BJ (cell line): Measurements from ENCODE around the gene NDUFB3. TPM values are rescaled to one million over a fixed set of nuclear protein-coding genes. Genes with fewer than 3 reads are reported as not detected.
"Not testable (repeated sequence)": the region's sequence is repeated elsewhere in the genome, so short reads cannot be mapped to it uniquely, and the experiment has no call there.

Experiments used
- CTCF ChIA-PET: fragments of 350-600 bp; formaldehyde crosslinking; extraction: SDS; loops from one replicate; lab custom pipeline; 2021; ENCODE audit warnings: antibody characterized with exemption, inconsistent platforms; lab: Yijun Ruan, JAX
- POLR2A ChIA-PET: fragments of 300-600 bp; sonication (Branson Sonifier 250); formaldehyde crosslinking; extraction: SDS; loops from one replicate; lab custom pipeline; 2021; ENCODE audit warnings: antibody characterized with exemption; lab: Charles Lee
- DNase-seq: peaks from one replicate; pipeline ENCODE4 v3.0.0-alpha.2; 2011; ENCODE audit warnings: low read depth
- H3K27me3 ChIP-seq: 2 replicates; pipeline ENCODE4 v1.6.0; 2011; ENCODE audit warnings: low read length; ENCODE audit not compliant: control insufficient read depth, insufficient read depth
- H3K36me3 ChIP-seq: 2 replicates; pipeline ENCODE4 v1.5.1; 2011; ENCODE audit warnings: low read length; ENCODE audit not compliant: control insufficient read depth, insufficient read depth
- H3K4me3 ChIP-seq: 2 replicates; pipeline ENCODE4 v1.5.1; 2011; ENCODE audit warnings: low read depth, mild to moderate bottlenecking, control low read depth, low read length
- CTCF ChIP-seq: IDR thresholded peaks from 2 replicates; pipeline ENCODE4 v1.5.1; 2011; ENCODE audit warnings: low read depth, mild to moderate bottlenecking, control low read depth, inconsistent platforms, low read length, moderate library complexity; ENCODE audit not compliant: insufficient read depth
- polyA plus RNA-seq: library from polyadenylated mRNA; depleted of rRNA; stranded (reverse); fragments of >200 nt; gene quantifications from 2 replicates; pipeline ENCODE4 v1.2.3, GENCODE V29; 2011

Gene NDUFB3
- polyA plus RNA-seq, 1 experiment = 25.2 TPM

- ChIA-PET POLR2A (no interaction called here), CTCF (no interaction called here)
- Histone ChIP-seq H3K36me3 (no peaks in the 10 kb centered on the region), H3K4me3 (no peak overlapping the region), H3K27me3 (no peaks in the 10 kb centered on the region)
- no peak for DNase-seq
- TF ChIP-seq CTCF = no peak
Measured at GRCh38 chr2:201040867-201041628, 30.8 kb upstream of the NDUFB3 start.

- POLR2A ChIA-PET, H3K27me3 ChIP-seq, H3K4me3 ChIP-seq, DNase-seq, CTCF ChIA-PET, H3K36me3 ChIP-seq: not testable (repeated sequence)
Measured at GRCh38 chr2:201042451-201042850, 29.4 kb upstream of the NDUFB3 start.

GRCh38 chr2:201043050-201043449, 28.8 kb upstream of the NDUFB3 start:
- POLR2A ChIA-PET, H3K4me3 ChIP-seq, CTCF ChIA-PET, H3K36me3 ChIP-seq, H3K27me3 ChIP-seq, DNase-seq: not testable (repeated sequence)

GRCh38 chr2:201046881-201047280, 24.9 kb upstream of the NDUFB3 start:
- Histone ChIP-seq H3K36me3 (no peaks in the 10 kb centered on the region), H3K4me3 (no peak overlapping the region), H3K27me3 (no peaks in the 10 kb centered on the region)
- CTCF ChIA-PET = no interaction called here
- no peak for DNase-seq
- POLR2A ChIA-PET = no interaction called here
- TF ChIP-seq CTCF = no peak

- POLR2A ChIA-PET = no interaction called here
- DNase-seq = no peak
- Histone ChIP-seq H3K27me3 (no peaks in the 10 kb centered on the region), H3K36me3 (no peaks in the 10 kb centered on the region; the same call in 1 of the 2 replicates), H3K4me3 (no peak overlapping the region)
- CTCF ChIA-PET = interaction anchor here (0.9 to 1.1 kb wide), 2 partner anchors 19 to 109 kb away, joined by 3 read pairs; no protein-coding TSS in a partner anchor
- no peak for TF ChIP-seq CTCF
Measured at GRCh38 chr2:201049455-201049854, 22.3 kb upstream of the NDUFB3 start.

GRCh38 chr2:201057087-201057521, 14.7 kb upstream of the NDUFB3 start:
- ChIA-PET CTCF (interaction anchor here (0.8 to 1.0 kb wide), 2 partner anchors 10 to 151 kb away, joined by 3 to 4 read pairs; no protein-coding TSS in a partner anchor), POLR2A (no interaction called here)
- Histone ChIP-seq H3K27me3 (no peaks in the 10 kb centered on the region), H3K36me3 (no peaks in the 10 kb centered on the region; the same call in 1 of the 2 replicates), H3K4me3 (no peak overlapping the region)
- no peak for TF ChIP-seq CTCF
- no peak for DNase-seq
